ENCODE measurements around the gene CCDC106. TPM values are rescaled to one million over a fixed set of nuclear protein-coding genes. Genes with fewer than 3 reads are reported as not detected.
A peak's percentile ranks its signal among the peaks of the same experiment; 100 is the strongest.

CCDC106 gene
- total RNA-seq, 1 experiment from 2014 or later = 36.0 TPM

DNA sequence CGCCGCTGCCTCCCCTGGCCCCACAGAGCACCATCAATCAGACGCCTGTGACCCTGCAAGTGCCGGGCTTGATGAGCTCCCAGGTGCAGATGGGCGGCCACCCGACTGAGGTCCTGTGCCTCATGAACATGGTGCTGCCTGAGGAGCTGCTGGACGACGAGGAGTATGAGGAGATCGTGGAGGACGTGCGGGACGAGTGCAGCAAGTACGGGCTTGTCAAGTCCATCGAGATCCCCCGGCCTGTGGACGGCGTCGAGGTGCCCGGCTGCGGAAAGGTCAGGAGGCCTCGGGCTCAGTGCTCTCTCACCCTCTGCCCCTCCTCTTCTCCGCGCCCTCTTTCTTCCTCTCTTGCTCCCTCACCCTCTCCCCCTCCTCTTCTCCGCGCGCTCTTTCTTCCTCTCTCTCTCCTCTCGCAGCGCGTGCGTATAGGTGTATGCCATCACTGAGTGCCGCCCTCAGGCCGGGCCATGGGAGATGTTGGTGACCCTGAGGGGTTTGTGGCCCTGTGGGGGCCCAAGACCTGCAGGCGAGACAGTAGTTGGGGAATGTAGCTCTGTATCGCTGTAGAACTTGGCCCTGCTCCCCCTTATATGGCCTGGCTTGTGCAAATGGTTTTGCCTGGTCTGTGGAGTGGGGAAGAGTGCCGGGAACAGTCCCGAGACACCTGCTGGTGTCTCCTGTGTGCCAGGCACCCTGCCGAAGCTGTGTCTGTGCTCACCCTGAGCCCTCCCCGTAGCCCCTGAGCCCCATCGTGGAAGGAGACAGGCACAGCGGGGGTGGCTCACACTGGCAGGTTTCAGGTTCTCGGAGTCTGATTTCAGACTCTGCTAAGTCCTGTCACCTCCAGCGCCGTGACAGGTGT is 21.6 kb downstream of the CCDC106 start:
- ChIA-PET CTCF (no interaction called here), POLR2A (ENCODE audit: unreplicated experiment) (no interaction called here)
- Histone ChIP-seq H3K9me3 (ENCODE audit: low read length) (no peaks in the 10 kb centered on the region), H3K4me3 (ENCODE audit: low read length) (no peak overlapping the region), H3K9ac (ENCODE audit: low read length) (no peak overlapping the region), H3F3A (ENCODE audit: low read length, unreplicated experiment) (peaks cover 12% of the 10 kb centered on the region), H3K27me3 (ENCODE audit: low read length) (no peaks in the 10 kb centered on the region), H4K20me1 (ENCODE audit: low read length) (peaks cover 43% of the 10 kb centered on the region), H3K27ac (ENCODE audit: low read length) (no peak overlapping the region), H3K4me2 (ENCODE audit: low read length) (no peak overlapping the region), H3K9me2 (replicated peaks; ENCODE audit: low read length) (no peaks in the 10 kb centered on the region), H2AFZ (ENCODE audit: low read length) (no peak overlapping the region), H3K79me2 (ENCODE audit: low read length) (peaks cover 87% of the 10 kb centered on the region), H3K4me1 (ENCODE audit: insufficient read depth, low read length) (peaks cover 5% of the 10 kb centered on the region; the same call in 1 of the 2 replicates), H3K36me3 (ENCODE audit: low read depth, low read length) (peaks cover 56% of the 10 kb centered on the region)
- DNase-seq = no peak
- no peak for ATAC-seq
- TSS peak; percentile 15 for BruUV-seq (replicated peaks)
- intact Hi-C loops (cut with micrococcal nuclease) = loop anchor here (2.0 kb wide), 1 partner anchor 13 kb away; no protein-coding TSS in a partner anchor
- TF ChIP-seq EZH2 (IDR thresholded peaks at IDR 0.05; ENCODE audit: low read length, unreplicated experiment) (no peak), EZH2phosphoT487 (IDR thresholded peaks at IDR 0.05; ENCODE audit: borderline replicate concordance, low read length) (no peak)
- TF ChIP-seq, protein P1, sequence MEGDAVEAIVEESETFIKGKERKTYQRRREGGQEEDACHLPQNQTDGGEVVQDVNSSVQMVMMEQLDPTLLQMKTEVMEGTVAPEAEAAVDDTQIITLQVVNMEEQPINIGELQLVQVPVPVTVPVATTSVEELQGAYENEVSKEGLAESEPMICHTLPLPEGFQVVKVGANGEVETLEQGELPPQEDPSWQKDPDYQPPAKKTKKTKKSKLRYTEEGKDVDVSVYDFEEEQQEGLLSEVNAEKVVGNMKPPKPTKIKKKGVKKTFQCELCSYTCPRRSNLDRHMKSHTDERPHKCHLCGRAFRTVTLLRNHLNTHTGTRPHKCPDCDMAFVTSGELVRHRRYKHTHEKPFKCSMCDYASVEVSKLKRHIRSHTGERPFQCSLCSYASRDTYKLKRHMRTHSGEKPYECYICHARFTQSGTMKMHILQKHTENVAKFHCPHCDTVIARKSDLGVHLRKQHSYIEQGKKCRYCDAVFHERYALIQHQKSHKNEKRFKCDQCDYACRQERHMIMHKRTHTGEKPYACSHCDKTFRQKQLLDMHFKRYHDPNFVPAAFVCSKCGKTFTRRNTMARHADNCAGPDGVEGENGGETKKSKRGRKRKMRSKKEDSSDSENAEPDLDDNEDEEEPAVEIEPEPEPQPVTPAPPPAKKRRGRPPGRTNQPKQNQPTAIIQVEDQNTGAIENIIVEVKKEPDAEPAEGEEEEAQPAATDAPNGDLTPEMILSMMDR (conservative IDR thresholded peaks at IDR 0.05; ENCODE audit: low read depth, low read length) = no peak

DNA sequence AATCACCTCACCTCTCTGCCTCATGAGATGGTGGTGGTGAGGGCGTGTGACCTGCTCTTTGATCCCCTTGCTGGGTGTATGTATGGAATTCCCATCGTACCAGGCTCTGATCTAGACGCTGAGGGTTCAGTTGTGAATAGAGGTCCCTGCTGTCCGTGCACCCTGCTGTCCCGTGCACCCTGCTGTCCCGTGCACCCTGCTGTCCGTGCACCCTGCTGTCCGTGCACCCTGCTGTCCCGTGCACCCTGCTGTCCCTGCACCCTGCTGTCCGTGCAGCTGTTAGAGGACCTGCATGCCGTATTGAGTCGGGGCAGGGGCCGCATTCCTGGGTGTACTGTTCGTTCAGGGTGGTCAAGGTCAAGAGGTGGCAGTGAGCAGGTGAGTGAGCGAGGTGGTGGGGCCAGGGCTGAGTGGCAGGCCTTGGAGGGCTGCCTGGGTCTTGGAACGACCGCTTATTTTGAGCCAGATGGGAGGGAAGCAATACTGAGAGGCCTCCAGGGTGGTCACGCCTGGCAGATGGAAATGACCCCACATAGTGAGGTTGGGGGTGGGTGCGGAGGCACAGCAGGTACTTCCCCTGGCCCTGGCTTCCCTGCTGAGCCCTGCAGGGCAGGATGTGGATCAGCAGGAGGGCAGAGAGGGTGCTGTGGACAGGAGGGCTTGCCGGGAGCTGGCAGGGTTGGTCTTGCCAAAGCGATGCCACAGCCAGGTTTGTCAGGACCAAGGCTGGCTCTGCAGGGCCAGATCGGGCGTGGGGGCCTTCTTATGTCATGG is 22.5 kb downstream of the CCDC106 start:
- H3F3A ChIP-seq (ENCODE audit: low read length, unreplicated experiment) = peaks cover 12% of the 10 kb centered on the region
- peaks cover 85% of the 10 kb centered on the region for H3K79me2 ChIP-seq (ENCODE audit: low read length)
- no peak overlapping the region for H3K27ac ChIP-seq (ENCODE audit: low read length)
- no peak overlapping the region for H3K9ac ChIP-seq (ENCODE audit: low read length)
- ATAC-seq (no peak), DNase-seq (no peak)
- H3K9me2 ChIP-seq (replicated peaks; ENCODE audit: low read length) = no peaks in the 10 kb centered on the region
- no TSS peak for BruUV-seq (replicated peaks)
- no peak overlapping the region for H3K4me2 ChIP-seq (ENCODE audit: low read length)
- H2AFZ ChIP-seq (ENCODE audit: low read length) = no peak overlapping the region
- H3K9me3 ChIP-seq (ENCODE audit: low read length) = no peaks in the 10 kb centered on the region
- peaks cover 53% of the 10 kb centered on the region for H3K36me3 ChIP-seq (ENCODE audit: low read depth, low read length)
- intact Hi-C loops (cut with micrococcal nuclease) = loop anchor here (2.0 kb wide), 1 partner anchor 14 kb away; no protein-coding TSS in a partner anchor
- H4K20me1 ChIP-seq (ENCODE audit: low read length) = peaks cover 43% of the 10 kb centered on the region
- CTCF ChIA-PET = no interaction called here
- POLR2A ChIA-PET (ENCODE audit: unreplicated experiment) = interaction anchor here (0.6 kb wide), 1 partner anchor 112 kb away, joined by 10 read pairs; no protein-coding TSS in a partner anchor
- no peaks in the 10 kb centered on the region for H3K27me3 ChIP-seq (ENCODE audit: low read length)
- peaks cover 5% of the 10 kb centered on the region; the same call in 1 of the 2 replicates for H3K4me1 ChIP-seq (ENCODE audit: insufficient read depth, low read length)
- no peak overlapping the region for H3K4me3 ChIP-seq (ENCODE audit: low read length)
- no peak for TF ChIP-seq EZH2phosphoT487 (IDR thresholded peaks at IDR 0.05; ENCODE audit: borderline replicate concordance, low read length)
- TF ChIP-seq, protein P1 (conservative IDR thresholded peaks at IDR 0.05; ENCODE audit: low read depth, low read length) = no peak
- TF ChIP-seq EZH2 (IDR thresholded peaks at IDR 0.05; ENCODE audit: low read length, unreplicated experiment) = no peak
